Stimulated activated CD8-positive, alpha-beta memory T cell treated with anti-CD3 and anti-CD28 coated beads, Interleukin-2, amount 100 ng/mL, for 48 hours (primary cell): ENCODE results near the gene DAPK1.
"Not testable (repeated sequence)": the region's sequence is repeated elsewhere in the genome, so short reads cannot be mapped to it uniquely, and the experiment has no call there.

ENCODE experiments used
- DNase-seq, 2 donors: peaks; one replicate each; pipeline ENCODE4 v3.0.0-alpha.2; 2020; ENCODE audit warnings: low read depth in 2 of 2

The DAPK1 gene

GRCh38 chr9:87741891-87742290, 244.2 kb downstream of the DAPK1 start:
- no peak for DNase-seq

- no peak for DNase-seq
Observed at GRCh38 chr9:87742813-87743428, 245.3 kb downstream of the DAPK1 start.

- not testable (repeated sequence) for DNase-seq
Observed at GRCh38 chr9:87744247-87744646, 246.6 kb downstream of the DAPK1 start.

GRCh38 chr9:87746186-87746585, 248.5 kb downstream of the DAPK1 start:
- DNase-seq: no peak

GRCh38 chr9:87748881-87749280, 251.2 kb downstream of the DAPK1 start:
- DNase-seq: no peak

GRCh38 chr9:87749335-87750035, 251.8 kb downstream of the DAPK1 start:
- DNase-seq: no peak

GRCh38 chr9:87750726-87751125, 253.1 kb downstream of the DAPK1 start:
- no peak for DNase-seq

- DNase-seq: no peak
Observed at GRCh38 chr9:87751423-87751822, 253.8 kb downstream of the DAPK1 start.

GRCh38 chr9:87751868-87752267, 254.2 kb downstream of the DAPK1 start:
- DNase-seq: no peak

- no peak for DNase-seq
Observed at GRCh38 chr9:87753313-87753712, 255.6 kb downstream of the DAPK1 start.
